Effector CD4-positive, alpha-beta T cell (primary cell): ENCODE results near the gene DNAI2.
"Not testable (repeated sequence)": the region's sequence is repeated elsewhere in the genome, so short reads cannot be mapped to it uniquely, and the experiment has no call there.

Source experiments
- DNase-seq: peaks from one replicate; pipeline ENCODE4 v3.0.0-alpha.2; 2020

The DNAI2 gene

DNA sequence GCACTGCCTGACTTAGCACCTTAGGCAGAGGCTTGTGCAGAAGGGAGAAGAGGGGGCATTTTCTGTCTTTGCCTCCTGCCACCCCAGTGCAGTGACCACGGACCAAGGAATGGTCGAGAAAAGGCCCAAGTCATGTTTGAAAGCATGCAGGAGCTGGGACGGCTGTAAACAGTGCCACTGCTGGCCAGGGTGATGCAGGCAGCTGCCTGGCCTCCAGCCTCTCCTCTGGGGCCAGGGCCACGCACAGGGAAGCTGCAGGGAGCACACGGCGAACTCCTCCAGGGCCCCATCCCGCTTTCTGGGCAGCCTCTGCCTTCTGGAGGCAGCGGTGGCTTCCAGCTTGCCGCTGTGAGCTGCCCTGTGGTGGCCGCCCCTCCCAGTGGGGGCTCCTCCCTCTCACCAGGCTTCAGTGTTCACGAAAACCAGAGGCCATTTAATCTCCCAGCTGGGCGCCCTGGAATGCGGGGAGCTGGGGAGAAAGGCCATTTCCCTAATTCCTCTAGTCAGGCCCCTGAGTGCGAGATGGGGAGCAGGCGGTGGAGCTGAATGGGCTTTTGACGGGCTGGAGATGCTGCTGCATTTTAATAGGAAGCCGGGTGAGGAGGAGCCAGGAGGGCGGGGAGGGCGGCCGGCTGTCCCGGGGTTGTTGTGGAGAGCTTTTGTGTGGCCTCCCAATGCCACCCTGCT is 28.7 kb upstream of the DNAI2 start:
- no peak for DNase-seq

DNA sequence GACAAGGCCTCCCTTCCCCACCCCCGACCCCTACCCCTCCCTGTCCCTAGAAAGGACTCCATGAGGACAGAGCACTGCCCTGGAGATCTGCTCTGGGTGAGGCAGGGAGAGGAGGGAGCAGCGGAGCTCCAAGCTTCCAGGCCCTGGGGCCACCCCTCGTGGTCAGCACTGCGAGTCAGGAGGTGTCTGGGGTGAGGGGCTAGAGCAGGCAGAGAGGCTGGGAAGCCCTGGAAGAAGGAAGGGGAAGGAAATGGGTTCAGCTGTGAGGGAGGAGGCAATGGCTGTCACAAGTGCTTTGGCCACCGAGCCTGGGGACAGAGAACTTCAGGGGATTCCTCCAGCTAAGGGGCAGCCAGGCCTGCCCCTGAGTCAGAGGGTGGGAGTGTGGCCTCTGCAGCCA is 28.2 kb upstream of the DNAI2 start:
- no peak for DNase-seq

DNA sequence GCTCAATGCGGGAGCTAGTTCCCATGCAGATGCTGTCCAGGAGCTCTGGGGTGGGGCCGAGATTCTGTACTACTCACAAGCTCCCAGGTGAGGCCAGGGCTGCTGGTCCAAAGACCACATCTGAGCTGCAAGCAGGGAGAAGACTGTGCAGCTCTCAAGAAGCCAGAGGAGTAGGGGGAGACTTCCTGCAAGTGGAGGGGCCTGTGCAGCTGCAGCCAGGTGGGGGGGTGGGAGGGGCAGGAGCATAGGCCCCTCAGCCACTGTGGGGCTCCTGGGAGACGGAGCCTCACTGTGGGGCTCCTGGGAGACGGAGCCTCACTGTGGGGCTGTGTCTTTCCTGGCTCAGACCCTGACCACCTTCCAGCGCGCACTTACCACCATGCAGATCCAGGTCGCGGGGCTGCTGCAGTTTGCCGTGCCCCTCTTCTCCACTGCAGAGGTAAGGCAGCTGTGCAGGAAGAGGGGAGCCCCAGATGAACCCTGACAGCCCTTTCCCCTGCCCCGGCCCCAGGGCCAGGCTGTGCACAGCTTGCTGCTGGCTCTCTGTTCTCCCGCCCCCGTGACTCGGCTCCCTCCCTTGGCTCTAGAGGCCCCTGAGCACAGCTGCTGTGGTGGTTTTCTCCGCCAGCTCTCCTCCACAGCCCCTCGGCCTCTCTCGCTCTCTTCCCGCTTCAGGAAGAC is 24.3 kb upstream of the DNAI2 start:
- DNase-seq, result no peak

DNA sequence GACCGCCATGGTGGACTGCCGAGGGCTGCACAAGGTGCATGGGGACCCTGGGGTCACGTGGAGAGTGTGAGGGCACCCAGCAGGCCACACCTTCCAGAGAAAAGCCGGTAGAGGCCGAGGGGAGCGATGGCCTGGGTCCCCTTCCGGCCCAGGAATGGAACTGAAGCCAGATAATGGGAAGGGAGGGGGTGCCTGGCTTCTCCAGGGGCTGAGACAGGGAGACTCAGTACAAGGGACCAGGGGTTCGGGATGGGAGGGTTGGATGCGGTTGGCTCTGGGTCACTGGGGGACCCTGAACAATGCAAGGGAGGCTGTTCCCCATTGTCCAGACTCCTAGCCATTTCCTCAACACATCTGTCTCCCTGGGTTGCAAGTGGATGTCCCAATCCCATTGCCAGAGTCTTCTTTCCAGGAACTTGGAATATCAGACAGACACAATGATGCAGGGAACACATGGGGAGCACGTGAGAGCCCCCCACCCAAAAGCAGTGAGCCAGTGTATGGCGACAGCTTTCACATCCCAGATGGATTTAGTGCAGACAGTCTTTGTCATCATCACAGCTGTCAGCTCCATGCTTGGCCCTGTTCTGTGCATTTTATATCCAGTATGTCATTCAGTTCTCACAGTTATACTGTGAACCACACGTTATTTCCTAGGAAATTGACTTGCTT is 23.6 kb upstream of the DNAI2 start:
- no peak for DNase-seq

DNA sequence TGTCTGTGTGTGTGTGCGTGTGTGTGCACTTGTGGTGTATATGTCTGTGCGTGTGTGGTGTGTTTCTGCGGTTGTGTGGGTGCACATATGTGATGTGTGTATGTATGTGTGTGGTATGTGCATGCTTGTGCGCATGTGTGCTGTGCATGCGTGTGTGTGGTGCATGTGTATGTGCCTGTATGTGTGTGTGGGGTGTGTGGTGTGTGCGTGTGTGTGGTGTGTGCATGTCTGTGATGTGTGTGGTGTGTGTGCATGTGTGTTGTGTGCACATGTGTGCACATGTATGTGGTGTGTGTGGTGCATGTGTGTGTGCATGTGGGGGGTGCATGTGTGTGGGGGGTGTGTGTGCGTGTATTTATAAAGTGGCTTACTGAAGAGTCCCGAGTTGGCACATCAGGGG is 23.0 kb upstream of the DNAI2 start:
- no peak for DNase-seq

DNA sequence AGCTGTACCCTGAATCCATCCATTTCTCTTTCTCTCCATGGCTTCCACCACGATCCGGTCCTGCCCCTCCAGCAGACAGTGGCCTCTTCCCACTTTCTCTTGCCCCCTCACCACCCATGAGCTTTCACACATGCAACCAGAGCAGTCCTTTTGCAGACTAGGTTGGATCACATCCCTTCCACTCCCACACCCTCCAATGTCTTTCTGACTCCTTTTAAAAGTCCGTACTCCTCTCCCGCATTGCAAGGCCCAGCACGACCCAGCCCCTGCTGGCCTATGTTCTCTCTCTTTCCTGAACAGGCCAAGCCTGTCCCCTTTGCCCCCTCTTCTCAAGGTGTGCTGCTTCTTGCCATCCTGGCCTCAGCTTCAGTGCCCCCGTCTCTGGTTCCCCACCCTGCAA is 22.5 kb upstream of the DNAI2 start:
- DNase-seq, result no peak

DNA sequence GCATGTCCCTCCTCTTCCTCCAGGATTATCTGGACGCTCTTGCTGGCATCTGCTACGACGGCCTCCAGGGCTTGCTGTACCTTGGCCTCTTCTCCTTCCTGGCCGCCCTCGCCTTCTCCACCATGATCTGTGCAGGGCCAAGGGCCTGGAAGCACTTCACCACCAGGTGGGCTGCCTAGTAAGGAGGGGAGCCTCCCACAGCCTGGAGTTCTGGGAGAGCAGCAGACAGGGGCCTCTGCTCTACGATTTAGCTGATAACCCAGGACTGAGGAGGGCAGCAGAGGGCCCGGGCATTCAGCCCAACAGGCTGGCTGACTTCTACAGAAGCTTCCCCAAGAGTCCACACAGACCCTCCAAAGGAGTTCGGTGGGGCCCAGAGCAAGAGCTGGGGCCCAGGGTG is 21.8 kb upstream of the DNAI2 start:
- DNase-seq, result no peak

DNA sequence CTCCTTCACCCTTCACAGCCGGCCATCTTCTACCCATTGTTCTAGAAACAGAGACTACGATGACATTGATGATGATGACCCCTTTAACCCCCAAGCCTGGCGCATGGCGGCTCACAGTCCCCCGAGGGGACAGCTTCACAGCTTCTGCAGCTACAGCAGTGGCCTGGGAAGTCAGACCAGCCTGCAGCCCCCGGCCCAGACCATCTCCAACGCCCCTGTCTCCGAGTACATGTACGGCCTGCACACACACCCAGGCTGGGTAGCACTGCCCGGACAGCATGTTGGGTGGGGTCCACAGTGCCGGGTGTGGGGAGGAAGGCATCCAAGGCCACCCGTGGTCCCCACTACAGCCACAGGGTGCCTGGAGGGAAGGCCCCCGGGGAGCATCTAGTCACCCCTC is 21.0 kb upstream of the DNAI2 start:
- no peak for DNase-seq

DNA sequence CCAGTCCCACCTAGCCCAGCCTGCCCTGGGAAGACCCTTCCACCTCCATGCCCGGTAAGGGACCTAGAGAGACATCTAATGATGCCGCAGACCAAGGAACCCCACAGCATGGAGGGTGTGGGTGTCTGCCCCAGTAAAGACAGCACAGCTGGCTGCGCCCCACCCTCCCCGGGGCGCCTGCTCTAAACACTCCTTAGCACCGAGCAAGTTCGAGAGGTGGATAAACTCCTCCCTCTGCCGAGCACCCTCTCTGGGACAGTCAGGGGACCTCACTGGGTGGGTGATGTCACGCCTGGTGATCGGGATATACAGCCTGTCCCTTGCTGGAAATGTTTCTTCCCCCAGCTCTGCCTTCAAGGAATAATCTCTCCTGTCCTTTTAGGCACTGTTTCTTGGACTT is 16.7 kb upstream of the DNAI2 start:
- DNase-seq, result no peak

DNA sequence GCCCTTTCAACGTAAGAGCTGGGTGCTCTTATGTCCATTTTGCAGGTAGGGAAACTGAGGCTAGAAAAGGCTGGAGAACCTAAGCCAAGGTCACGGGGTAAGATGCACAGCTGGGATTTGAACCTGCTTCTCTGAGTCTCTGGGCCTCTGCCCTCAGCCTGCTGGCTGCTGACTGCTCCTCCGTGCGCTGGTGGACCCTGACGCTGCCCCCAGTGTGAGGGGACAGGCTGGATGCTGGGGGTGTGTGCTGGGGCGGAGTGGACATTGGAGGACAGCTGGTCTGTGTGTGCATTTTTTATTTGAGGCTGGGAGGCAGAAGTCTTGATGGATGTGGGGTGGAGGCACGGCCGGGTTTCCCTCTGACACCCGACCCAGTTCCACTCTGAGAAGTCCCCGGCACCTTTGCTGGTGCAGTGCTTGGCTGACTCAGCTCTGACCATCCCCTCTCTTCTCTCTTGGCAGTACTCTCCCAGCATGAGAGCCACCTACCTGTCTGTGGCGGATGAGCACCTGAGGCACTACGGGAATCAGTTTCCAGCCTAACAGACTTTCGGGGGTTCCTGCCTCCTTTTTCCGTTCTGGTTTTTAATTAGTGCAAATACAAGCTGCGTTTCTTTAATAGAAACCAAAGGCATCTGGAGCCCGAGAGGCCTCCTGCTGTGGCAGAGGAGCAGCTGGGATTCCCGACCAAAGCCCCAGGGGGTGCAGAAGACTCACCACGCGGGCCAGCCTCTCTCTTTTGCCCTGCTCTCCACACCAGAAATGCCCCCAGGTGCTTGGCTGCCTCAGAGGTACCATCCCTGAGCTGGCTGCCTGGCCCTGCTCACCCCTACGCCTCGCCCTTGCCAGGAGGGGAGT is 14.1 kb upstream of the DNAI2 start:
- DNase-seq, result no peak

DNA sequence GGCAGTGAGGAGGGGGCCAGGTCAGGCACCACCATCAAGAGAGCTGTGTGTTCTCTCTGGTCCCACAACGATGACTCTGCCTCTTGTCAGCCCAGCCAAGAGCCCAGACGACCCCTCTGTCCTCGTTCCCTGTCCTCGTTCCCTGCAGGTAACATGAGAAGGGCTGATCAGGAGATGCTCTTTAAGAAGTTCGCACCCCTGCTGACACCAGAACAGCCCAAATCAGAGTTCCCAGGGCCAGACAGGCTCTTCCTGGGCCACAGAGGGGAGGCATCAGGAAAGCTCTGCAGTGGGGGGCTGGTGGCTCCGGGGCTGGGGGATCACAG is 13.5 kb upstream of the DNAI2 start:
- DNase-seq, result no peak

DNA sequence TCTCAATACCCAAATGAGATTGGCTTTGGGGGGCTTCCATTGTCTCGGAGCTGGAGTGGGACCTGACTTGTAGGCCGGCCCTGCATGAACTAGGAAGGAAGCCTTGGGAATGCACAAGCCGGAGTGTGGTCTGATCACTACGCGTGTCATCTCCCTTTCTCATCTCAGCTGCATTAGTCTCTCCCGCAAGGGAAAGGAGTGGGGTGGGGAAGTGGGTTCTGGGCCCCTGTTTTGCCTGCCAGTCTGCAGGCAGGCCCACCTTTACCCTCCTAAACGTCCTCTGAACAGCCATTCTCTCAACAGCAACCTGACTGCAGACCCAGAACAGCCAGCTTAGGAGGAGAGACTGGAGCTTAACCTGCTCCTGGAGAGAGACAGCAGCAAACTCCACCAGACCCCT is 11.4 kb upstream of the DNAI2 start:
- no peak for DNase-seq

DNA sequence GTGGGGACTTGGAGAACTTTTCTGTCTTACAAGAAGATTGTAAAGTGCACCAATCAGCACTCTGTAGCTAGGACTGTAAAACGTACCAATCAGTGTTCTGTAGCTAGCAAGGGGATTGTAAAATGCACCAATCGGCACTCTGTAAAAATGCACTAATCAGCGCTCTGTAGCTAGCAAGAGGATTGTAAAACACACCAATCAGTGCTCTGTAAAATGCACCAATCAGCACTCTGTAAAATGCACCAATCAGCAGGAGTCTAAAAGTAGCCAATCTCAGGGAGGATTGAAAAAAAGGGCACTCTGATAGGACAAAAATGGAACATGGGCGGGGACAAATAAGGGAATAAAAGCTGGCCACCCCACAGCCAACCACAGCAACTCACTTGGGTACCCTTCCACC is 7.0 kb upstream of the DNAI2 start:
- DNase-seq, result not testable (repeated sequence)

DNA sequence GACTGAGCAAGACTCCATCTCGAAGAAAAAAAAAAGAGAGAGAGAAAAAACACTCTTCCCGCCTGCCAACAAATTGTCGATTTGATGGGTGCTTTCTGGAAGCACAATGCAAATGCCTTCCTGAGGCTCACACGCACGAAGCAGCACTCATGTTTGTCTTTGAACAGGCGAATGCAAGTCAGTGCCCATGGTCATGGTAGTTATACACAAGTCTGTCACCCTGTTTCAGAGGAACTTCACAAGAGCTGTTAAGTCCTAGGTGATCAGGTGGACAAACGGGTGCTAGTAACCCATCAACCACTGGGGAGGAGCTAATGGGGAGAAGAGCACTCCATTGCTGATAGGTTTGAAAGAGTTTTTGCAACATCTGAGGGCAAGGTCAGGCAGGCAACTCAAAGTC is 6.5 kb upstream of the DNAI2 start:
- DNase-seq, result no peak

DNA sequence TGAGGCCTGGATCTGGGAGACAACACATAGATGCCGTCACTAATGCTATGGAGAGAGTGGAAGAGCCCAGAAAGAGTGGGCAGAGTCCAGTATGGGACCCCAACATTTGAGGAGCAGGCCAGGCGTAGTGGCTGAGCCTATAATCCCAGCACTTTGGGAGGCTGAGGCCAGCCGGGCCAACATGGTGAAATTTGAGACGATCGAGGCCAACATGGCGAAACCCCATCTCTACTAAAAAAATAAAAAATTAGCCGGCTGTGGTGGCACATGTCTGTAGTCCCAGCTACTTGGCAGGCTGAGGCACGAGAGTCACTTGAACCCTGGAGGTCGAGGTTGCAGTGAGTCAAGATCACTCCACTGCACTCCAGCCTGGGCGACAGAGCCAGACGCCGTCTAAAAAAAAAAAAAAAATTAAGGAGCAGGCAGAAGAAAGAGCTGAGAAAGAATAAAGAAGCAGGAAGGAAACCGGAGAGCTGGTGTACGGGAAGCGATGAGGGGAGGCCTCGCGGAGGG is 6.0 kb upstream of the DNAI2 start:
- DNase-seq, result no peak

DNA sequence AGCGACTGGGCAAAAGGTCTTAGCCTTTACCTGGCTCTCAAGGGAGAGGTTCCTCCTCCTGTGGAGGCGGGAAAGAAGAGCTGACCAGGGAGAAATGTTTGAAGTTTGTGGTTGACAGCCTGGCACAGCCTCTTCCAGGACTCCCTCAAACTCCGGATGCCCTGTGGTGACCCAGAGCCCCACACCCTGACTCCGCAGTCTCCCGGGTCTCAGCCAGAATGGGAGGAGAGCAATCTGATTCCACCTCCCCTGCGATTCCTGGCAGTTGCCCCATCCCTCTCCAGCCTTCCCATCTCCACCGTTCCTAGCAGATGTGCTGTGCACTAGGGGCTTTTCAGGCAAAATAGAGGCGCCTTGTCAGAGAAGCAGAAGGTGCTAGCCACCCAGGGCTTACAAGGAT is 5.5 kb upstream of the DNAI2 start:
- no peak for DNase-seq

DNA sequence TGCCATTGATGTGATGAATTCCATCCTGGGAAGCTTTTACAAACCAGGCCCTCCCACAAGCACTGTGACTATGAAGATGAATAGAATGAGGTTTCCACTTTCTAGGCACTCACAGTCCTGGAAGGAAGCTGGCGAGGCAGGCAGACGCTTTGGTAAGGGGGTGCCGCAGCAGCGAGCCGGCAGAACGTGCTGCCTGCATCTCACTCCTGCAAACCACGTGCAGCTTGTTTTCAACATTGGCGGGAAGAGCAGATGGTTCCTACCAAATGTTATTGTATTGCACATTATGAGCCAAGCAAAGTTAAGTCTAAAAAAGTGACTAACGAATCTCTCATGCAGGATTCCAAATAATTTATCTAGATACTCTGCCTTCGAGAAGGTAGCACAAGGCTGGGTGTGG is 3.7 kb upstream of the DNAI2 start:
- DNase-seq, result no peak

DNA sequence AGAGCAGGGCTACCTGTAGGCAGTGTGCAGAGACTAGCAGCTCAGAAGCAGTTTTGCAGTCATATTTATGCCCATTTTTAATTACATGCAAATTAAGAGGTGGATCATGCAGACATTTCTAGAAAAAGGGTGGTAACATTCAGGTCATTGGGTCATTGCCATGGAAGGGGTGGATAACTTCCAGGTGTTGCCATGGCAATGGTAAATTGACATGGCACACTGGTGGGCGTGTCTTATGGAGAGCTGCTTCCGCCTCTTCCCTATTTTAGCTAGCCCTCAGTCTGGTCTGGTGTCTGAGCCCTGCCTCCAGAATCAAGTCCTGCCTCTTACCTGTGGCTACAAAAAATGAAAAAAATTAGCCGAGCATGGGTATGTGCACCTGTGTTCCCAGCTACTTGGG is 2.8 kb upstream of the DNAI2 start:
- DNase-seq, result no peak

DNA sequence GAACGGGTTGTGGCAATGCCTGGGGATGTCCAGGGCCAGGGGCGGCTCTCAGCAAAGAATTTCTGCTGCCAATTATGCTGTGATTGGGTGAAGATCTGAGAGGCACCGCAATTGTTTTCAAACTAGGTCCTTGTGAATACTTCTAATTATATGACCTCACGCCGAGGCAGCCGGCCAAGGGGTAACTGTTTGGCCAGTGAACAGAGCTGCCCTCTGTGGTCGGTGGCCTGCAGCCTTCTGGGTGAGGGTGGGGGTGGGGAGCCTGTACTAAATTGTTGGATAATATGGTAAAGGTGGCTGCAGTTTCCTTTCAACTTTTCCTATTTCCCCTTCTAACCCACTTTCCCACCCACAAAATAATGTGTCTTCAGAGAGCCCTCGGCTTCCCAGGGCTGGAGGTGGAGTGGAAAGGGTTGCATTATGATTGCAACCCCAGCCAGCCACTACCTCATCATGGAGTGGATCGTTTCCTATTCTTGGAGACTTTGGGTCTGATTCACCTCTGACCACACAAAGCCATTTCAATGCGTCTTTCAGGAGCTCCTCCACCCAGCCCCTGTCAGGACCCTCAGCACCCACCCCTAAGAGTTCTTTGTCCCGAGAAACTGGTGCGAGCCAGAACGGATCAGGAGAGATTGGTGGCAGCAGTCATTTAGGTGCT is 2.0 kb upstream of the DNAI2 start:
- DNase-seq, result no peak

DNA sequence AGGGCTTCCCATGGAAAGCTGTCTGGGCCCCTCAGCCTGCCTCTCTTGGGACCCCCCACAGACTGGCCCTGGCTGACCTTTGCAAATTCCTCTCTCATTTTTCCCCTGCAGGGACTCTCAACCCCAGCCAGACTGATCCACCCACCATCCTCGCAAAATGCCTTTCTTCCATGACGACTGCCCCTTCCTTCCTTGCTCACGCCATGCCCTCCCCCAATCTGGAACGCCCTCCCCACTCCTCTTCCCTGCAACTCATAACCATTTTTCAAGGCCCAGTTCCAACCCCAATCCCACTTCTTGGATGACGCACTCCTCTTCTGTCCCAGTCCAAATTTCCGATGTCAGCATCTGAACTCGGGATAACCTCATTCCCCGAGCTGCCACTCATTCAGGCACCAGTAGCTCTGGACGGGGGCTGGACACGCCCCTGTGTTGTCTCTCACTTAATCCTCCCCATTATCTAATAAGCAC is 1.3 kb upstream of the DNAI2 start:
- no peak for DNase-seq

DNA sequence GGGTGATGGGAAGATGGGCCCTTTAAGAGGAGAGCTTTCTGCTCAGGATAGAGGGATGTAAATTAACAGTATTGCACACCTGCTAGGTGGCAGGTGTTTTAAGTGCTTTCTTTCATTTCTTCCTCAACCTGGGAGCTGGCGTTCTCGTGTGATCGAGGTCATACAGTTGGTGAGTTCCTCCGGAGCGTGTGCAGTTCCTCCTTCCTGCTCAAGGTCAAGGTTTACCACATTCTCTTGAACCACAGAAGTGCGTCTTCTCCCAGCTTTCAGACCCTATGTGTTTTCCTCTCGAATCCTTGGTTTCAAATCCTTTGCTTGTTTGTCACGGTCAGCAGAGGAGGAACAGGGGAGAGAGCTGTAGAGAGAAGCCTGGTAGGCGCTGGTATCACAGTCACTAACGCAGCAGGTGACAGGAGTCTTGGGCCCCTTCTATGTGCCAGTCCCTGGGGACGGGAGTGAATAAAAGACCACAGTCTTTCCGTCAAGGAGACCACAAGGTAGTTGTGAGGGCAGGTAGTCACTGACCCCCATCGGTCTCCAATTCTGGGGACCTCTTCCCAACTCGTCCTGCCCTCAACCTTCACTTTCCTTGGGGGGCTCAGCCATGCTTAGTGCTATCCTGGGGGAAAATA is 791 bp downstream of the DNAI2 start:
- DNase-seq, result no peak

DNA sequence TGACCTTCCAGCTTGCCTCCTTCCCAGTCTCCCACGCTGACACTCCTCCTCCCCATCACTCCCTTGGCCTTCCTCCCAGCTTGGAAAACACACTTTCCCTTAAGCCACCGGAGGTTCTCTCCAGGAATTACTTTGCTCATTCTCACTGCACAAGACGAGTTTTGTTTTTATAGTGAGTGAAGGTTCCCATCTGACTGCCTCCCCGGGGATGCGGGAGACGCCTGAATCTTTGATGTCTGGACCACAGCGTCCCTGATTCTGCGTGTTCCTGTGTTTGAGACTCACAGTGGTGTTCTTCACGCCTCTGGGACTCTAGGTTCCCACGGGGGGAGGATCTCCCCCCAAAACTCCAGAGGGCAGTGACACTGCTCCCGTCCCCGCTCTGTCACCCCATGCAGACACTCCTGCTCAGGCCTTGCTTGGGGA is 2.0 kb downstream of the DNAI2 start:
- no peak for DNase-seq
